K562 (cell line): Measurements from ENCODE around the gene LRP6. TPM values are rescaled to one million over a fixed set of nuclear protein-coding genes. Genes with fewer than 3 reads are reported as not detected.

Experiments used
- ATAC-seq: fragments of 200-7000 bp; cut with Tn5 transposase; 3 replicates; pipeline ENCODE4 v1.9.1; 2020; ENCODE audit warnings: moderate library complexity
- BruUV-seq: library from RNA; stranded (reverse); fragments of 400-500 nt; replicated peaks from 2 replicates; lab custom pipeline; 2021; lab: Mats Ljungman, UMichigan
- CTCF ChIA-PET: fragments of 300-600 bp; formaldehyde crosslinking; extraction: SDS; loops from one replicate; lab custom pipeline; 2021; ENCODE audit warnings: low intra/inter-chr PET ratio; lab: Yijun Ruan, JAX
- POLR2A ChIA-PET: fragments of 300-600, 350-650 bp; sonication (Branson Sonifier 250); formaldehyde crosslinking; extraction: SDS; loops from one replicate; lab custom pipeline; 2021; ENCODE audit warnings: antibody characterized with exemption, inconsistent platforms; lab: Yijun Ruan, JAX
- DNase-seq, 4 experiments: peaks; one replicate each; pipeline versions ENCODE4 v3.0.0 to v3.0.0-alpha.2; 2011 to 2018; ENCODE audit warnings: low spot score in 3 of 4, mixed read lengths in 3 of 4; ENCODE audit errors: extremely low read depth in 1 of 4
- FAIRE-seq: peaks from 2 replicates; lab custom pipeline; 2011; peaks lifted over from hg19 to GRCh38; lab: Jason Lieb, UNC
- H2AFZ ChIP-seq: 2 replicates; pipeline ENCODE4 v1.6.0; 2011; ENCODE audit warnings: low read depth, low read length, control low read depth, inconsistent platforms
- H3K27ac ChIP-seq: fragments of 200-600 bp; 3 replicates; pipeline ENCODE4 v1.8.0; 2011; ENCODE audit warnings: low read depth, mild to moderate bottlenecking, control low read depth, inconsistent platforms, low read length, moderate library complexity, mixed read lengths; ENCODE audit errors: extremely low read depth
- H3K27me3 ChIP-seq, 2 experiments: fragments of 300-600 bp in 1 of 2; 2 replicates in 1 of 2; 3 replicates in 1 of 2; pipeline versions ENCODE4 v1.6.0 to v1.8.0; 2011; ENCODE audit warnings: inconsistent platforms in 2 of 2, low read length in 2 of 2, mild to moderate bottlenecking in 1 of 2, mixed read lengths in 1 of 2, moderate library complexity in 1 of 2; ENCODE audit not compliant: control insufficient read depth in 2 of 2, insufficient read depth in 2 of 2
- H3K36me3 ChIP-seq: fragments of 300-600 bp; 3 replicates; pipeline ENCODE4 v1.8.0; 2011; ENCODE audit warnings: mild to moderate bottlenecking, low read length, inconsistent platforms; ENCODE audit not compliant: control insufficient read depth, insufficient read depth
- H3K4me1 ChIP-seq, 2 experiments: fragments of 200-600 bp in 1 of 2; replicated peaks in 1 of 2; 2 replicates in 1 of 2; 3 replicates in 1 of 2; pipeline versions ENCODE4 v1.5.1 to v1.8.0; 2011; ENCODE audit warnings: inconsistent platforms in 2 of 2, low read length in 2 of 2, mild to moderate bottlenecking in 1 of 2, mixed read lengths in 1 of 2, moderate library complexity in 1 of 2; ENCODE audit not compliant: control insufficient read depth in 2 of 2, insufficient read depth in 2 of 2
- H3K4me2 ChIP-seq: 2 replicates; pipeline ENCODE4 v1.6.1; 2011; ENCODE audit warnings: low read length, control low read depth, inconsistent platforms, mixed read lengths; ENCODE audit not compliant: insufficient read depth
- H3K4me3 ChIP-seq: fragments of 200-600 bp; sonication (generic), shearing (Covaris generic); 2 replicates; pipeline ENCODE4 v1.5.1; 2016; ENCODE audit warnings: control low read depth, inconsistent platforms
- H3K79me2 ChIP-seq: fragments of 200-600 bp; 3 replicates; pipeline ENCODE4 v1.8.0; 2011; ENCODE audit warnings: low read length, inconsistent platforms; ENCODE audit not compliant: control insufficient read depth, insufficient read depth
- H3K9ac ChIP-seq, 2 experiments: 2 replicates each; pipeline versions ENCODE4 v1.6.0 to v1.6.1; 2011; ENCODE audit warnings: low read depth in 2 of 2, low read length in 2 of 2, control low read depth in 1 of 2, inconsistent platforms in 1 of 2, mild to moderate bottlenecking in 1 of 2, mixed read lengths in 1 of 2; ENCODE audit not compliant: insufficient read depth in 1 of 2
- H3K9me1 ChIP-seq: one replicate; pipeline ENCODE4 v1.6.0; 2011; ENCODE audit warnings: inconsistent platforms, mild to moderate bottlenecking, low read length, moderate library complexity; ENCODE audit not compliant: control insufficient read depth, insufficient read depth
- H3K9me3 ChIP-seq: replicated peaks from 2 replicates; pipeline ENCODE4 v1.5.1; 2011; ENCODE audit warnings: low read depth, low read length, inconsistent platforms; ENCODE audit not compliant: control insufficient read depth, insufficient read depth
- H4K20me1 ChIP-seq: replicated peaks from 2 replicates; pipeline ENCODE4 v1.6.1; 2011; ENCODE audit warnings: low read length, inconsistent platforms, mixed read lengths; ENCODE audit not compliant: control insufficient read depth, insufficient read depth
- ARID1B ChIP-seq: fragments of 450-650 bp; IDR thresholded peaks from 2 replicates; pipeline ENCODE4 v1.6.1; 2016; ENCODE audit warnings: antibody characterized with exemption, mild to moderate bottlenecking, inconsistent platforms
- CBFA2T2 ChIP-seq: fragments of 450-650 bp; conservative IDR thresholded peaks from 2 replicates; pipeline ENCODE4 v1.6.1; 2017; ENCODE audit warnings: mild to moderate bottlenecking
- CBFA2T3 ChIP-seq: fragments of 450-650 bp; IDR thresholded peaks from 2 replicates; pipeline ENCODE4 v1.6.1; 2017
- EHMT2 ChIP-seq: fragments of 450-650 bp; IDR thresholded peaks from 2 replicates; pipeline ENCODE4 v1.6.1; 2018; ENCODE audit warnings: antibody characterized with exemption
- EP300 ChIP-seq: IDR thresholded peaks from 2 replicates; pipeline ENCODE4 v1.6.1; 2012; ENCODE audit warnings: low read length, improper control_type of control experiment
- ETV1 ChIP-seq: fragments of 450-650 bp; conservative IDR thresholded peaks from 2 replicates; pipeline ENCODE4 v1.6.1; 2016; ENCODE audit warnings: missing genetic modification characterization, control low read depth, low read depth, missing compliant biosample characterization
- FOSL1 ChIP-seq: fragments of 200-800 bp; sonication (Bioruptor generic); conservative IDR thresholded peaks from 2 replicates; pipeline ENCODE4 v1.6.1; 2016; ENCODE audit warnings: missing genetic modification characterization, missing compliant biosample characterization
- KDM1A ChIP-seq, 2 experiments: fragments of 450-650 bp; IDR thresholded peaks; 2 replicates each; pipeline ENCODE4 v1.6.1; 2016; ENCODE audit warnings: mild to moderate bottlenecking in 2 of 2
- NCOR1 ChIP-seq: fragments of 450-650 bp; IDR thresholded peaks from 2 replicates; pipeline ENCODE4 v1.6.1; 2016; ENCODE audit warnings: mild to moderate bottlenecking, moderate library complexity
- RAD51 ChIP-seq: fragments of 450-650 bp; IDR thresholded peaks from 2 replicates; pipeline ENCODE4 v1.7.1; 2016; ENCODE audit warnings: low read depth, mild to moderate bottlenecking, borderline replicate concordance
- RBBP5 ChIP-seq: fragments of 200-600 bp; sonication (generic); IDR thresholded peaks from 2 replicates; pipeline ENCODE4 v1.6.1; 2012; ENCODE audit warnings: borderline replicate concordance, mild to moderate bottlenecking, low read length, control low read depth, inconsistent platforms; ENCODE audit not compliant: insufficient read depth, poor library complexity, severe bottlenecking
- RCOR1 ChIP-seq, 2 experiments: IDR thresholded peaks; 2 replicates each; pipeline ENCODE4 v1.6.1; 2012; ENCODE audit warnings: low read depth in 2 of 2, low read length in 2 of 2, borderline replicate concordance in 1 of 2, improper control_type of control experiment in 1 of 2
- SMARCA4 ChIP-seq: fragments of 450-650 bp; IDR thresholded peaks from 2 replicates; pipeline ENCODE4 v1.6.1; 2016
- SNIP1 ChIP-seq: fragments of 450-650 bp; IDR thresholded peaks from 2 replicates; pipeline ENCODE4 v1.7.1; 2017; ENCODE audit warnings: low read depth, mild to moderate bottlenecking
- TCF3 ChIP-seq: sonication (generic); formaldehyde crosslinking; IDR thresholded peaks from 2 replicates; pipeline ENCODE4 v1.4.0; 2020; ENCODE audit warnings: mild to moderate bottlenecking, missing genetic modification reagents
- YY1 ChIP-seq, 3 experiments: IDR thresholded peaks; 2 replicates each; pipeline ENCODE4 v1.6.1; 2011; ENCODE audit warnings: low read length in 2 of 3, mild to moderate bottlenecking in 2 of 3, moderate library complexity in 2 of 3, borderline replicate concordance in 1 of 3, control low read depth in 1 of 3, low read depth in 1 of 3; ENCODE audit not compliant: insufficient read depth in 3 of 3, insufficient replicate concordance in 2 of 3, control insufficient read depth in 1 of 3, insufficient read length in 1 of 3; ENCODE audit errors: extremely low read depth in 1 of 3
- ZBTB7A ChIP-seq: IDR thresholded peaks from 2 replicates; pipeline ENCODE4 v1.6.1; 2011; ENCODE audit warnings: low read depth, mild to moderate bottlenecking, low read length, moderate library complexity, borderline replicate concordance; ENCODE audit not compliant: control insufficient read depth
- WGBS: fragments of 100-300 bp; shearing (Covaris generic); methylation state at CpG from one replicate; pipeline ENCODE4 v1.1.6; 2016; ENCODE audit warnings: low coverage, mixed read lengths; ENCODE audit not compliant: insufficient coverage; ENCODE audit errors: missing lambda C conversion rate; 5-methylcytosine and 5-hydroxymethylcytosine counted together
- in situ Hi-C: fragments of 300-500 bp; cut with MboI; formaldehyde crosslinking; loops from 4 replicates; pipeline ENCODE4 v1.15.0; 2018; ENCODE audit warnings: inconsistent platforms, mixed read lengths
- intact Hi-C: fragments of 100-400 bp; cut with micrococcal nuclease; formaldehyde crosslinking; loops from 2 replicates; pipeline ENCODE4 v1.14.2; 2022
- polyA plus RNA-seq, 8 experiments: library from polyadenylated mRNA; depleted of rRNA in 4 of 8; stranded (reverse) in 5 of 8; unstranded in 3 of 8; fragments of >200 nt; fragmentation: Nextera tagmentation in 2 of 8; fragmentation: Illumina TruSeq in 1 of 8; extraction: Ambion mirVana in 2 of 8; extraction: Trizol in 1 of 8; gene quantifications; 2 replicates each; pipeline versions ENCODE4 v1.2.1 to v1.2.3, GENCODE V29; 2011 to 2014; ENCODE audit warnings: inconsistent platforms in 1 of 8, missing spikeins in 1 of 8
- total RNA-seq, 7 experiments: library from RNA; depleted of rRNA in 6 of 7; stranded (reverse); fragments of >200 nt in 6 of 7; fragmentation: Illumina TruSeq in 2 of 7; extraction: Trizol in 2 of 7; gene quantifications; 2 replicates each; pipeline versions ENCODE4 v1.2.1 to v1.2.3, GENCODE V29; 2011 to 2021; ENCODE audit warnings: low replicate concordance in 1 of 7
- TF ChIP-seq, protein P1 (sequence below), 2 experiments: fragments of 200-800 bp in 1 of 2; sonication (Bioruptor generic) in 1 of 2; sonication (generic) in 1 of 2; formaldehyde crosslinking in 1 of 2; IDR thresholded peaks in 1 of 2; conservative IDR thresholded peaks in 1 of 2; 2 replicates each; pipeline versions ENCODE4 v1.5.0 to v1.6.1; 2016 to 2020; ENCODE audit warnings: missing compliant biosample characterization in 1 of 2, missing genetic modification characterization in 1 of 2, missing genetic modification reagents in 1 of 2
- TF ChIP-seq, protein P2 (sequence below): sonication (generic); IDR thresholded peaks from 2 replicates; pipeline ENCODE4 v1.6.1; 2016

The LRP6 gene
- total and polyA plus RNA-seq, 9 of the 15 experiments (the other 6 are each of a cell fraction or from before 2014, with no cell fraction given) = 3.0 to 17.0 (median 10.8) TPM

DNA sequence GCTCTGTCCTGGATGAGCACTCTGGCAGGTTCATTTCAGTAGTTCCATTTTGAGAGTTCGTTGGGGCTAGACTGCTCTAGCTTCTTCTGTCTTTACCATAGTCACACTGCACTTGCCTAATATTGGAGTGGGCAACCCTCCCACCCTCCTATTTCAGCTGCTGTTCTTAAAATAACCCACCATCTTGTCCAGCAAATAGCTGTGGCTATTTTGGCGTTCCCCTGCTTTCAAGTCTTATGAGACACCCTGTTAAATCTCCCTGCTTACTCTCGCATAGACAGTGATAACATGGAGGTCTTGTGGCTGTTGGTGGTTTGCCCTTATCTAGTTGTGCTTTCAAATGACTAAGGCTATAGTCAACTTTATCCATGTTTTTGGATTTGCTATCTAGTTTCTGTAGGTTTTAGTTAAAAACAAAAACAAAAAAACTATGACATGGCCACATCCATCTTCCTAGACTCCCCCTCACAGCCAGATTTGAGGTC lies 65.5 kb downstream of the LRP6 start:
- CTCF ChIA-PET = no interaction called here
- H3K9ac ChIP-seq = no peak overlapping the region
- H3K9me3 ChIP-seq = 0 out of 2 replicates have a peak, but pooled peaks cover 2% of the 10 kb centered on the region
- H3K27me3 ChIP-seq = no peaks in the 10 kb centered on the region
- WGBS = 4% methylated on average over 3 of the region's 3 CpGs
- H3K4me1 ChIP-seq = peaks cover 3 to 7% of the 10 kb centered on the region in 2 experiments; a peak in 3 of 5 replicates
- peaks cover 13% of the 10 kb centered on the region for H3K36me3 ChIP-seq
- FAIRE-seq (peak; percentile 15), DNase-seq (peak in 3 of 4 experiments; percentile 6 to 52 (median 38)), ATAC-seq (peak; percentile 58; the same call in 2 of the 3 replicates)
- POLR2A ChIA-PET = interaction anchor here (0.9 kb wide), 1 partner anchor 9 kb away, joined by 3 read pairs; no protein-coding TSS in a partner anchor
- intact Hi-C loops = no loop called here
- no peak overlapping the region for H3K4me3 ChIP-seq
- peak overlapping the region; percentile 32; the same call in 1 of the 3 replicates for H3K27ac ChIP-seq
- H3K9me1 ChIP-seq = no peaks in the 10 kb centered on the region
- H2AFZ ChIP-seq = no peak overlapping the region
- no peaks in the 10 kb centered on the region for H4K20me1 ChIP-seq
- BruUV-seq = no TSS peak
- in situ Hi-C loops = no loop called here
- no peak overlapping the region for H3K4me2 ChIP-seq
- peaks cover 11% of the 10 kb centered on the region; the same call in 2 of the 3 replicates for H3K79me2 ChIP-seq
- TF ChIP-seq ETV1 (tag) = no peak
- peak; percentile 94 for TF ChIP-seq FOSL1 (tag)
- TF ChIP-seq, protein P1, sequence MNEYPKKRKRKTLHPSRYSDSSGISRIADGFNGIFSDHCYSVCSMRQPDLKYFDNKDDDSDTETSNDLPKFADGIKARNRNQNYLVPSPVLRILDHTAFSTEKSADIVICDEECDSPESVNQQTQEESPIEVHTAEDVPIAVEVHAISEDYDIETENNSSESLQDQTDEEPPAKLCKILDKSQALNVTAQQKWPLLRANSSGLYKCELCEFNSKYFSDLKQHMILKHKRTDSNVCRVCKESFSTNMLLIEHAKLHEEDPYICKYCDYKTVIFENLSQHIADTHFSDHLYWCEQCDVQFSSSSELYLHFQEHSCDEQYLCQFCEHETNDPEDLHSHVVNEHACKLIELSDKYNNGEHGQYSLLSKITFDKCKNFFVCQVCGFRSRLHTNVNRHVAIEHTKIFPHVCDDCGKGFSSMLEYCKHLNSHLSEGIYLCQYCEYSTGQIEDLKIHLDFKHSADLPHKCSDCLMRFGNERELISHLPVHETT (CRISPR knock-in tag; conservative IDR thresholded peaks at IDR 0.05 in 1 of 2, IDR thresholded peaks at IDR 0.05 in 1 of 2) = peak in 1 of 2 experiments; percentile 26; a peak in 1 of 4 replicates
- no peak for TF ChIP-seq ZBTB7A
- no peak for TF ChIP-seq SNIP1
- peak in 1 of 3 experiments; percentile 52 for TF ChIP-seq YY1 (IDR thresholded peaks at IDR 0.05; ENCODE audit: borderline replicate concordance in 1 of 3, control insufficient read depth in 1 of 3, extremely low read depth in 1 of 3, insufficient read depth in 3 of 3, insufficient read length in 1 of 3, insufficient replicate concordance in 2 of 3, low read depth in 1 of 3, low read length in 2 of 3)
- peak in 1 of 2 experiments; percentile 63; a peak in 2 of 4 replicates for TF ChIP-seq RCOR1 (IDR thresholded peaks at IDR 0.05; ENCODE audit: borderline replicate concordance in 1 of 2, low read depth in 2 of 2, low read length in 2 of 2)
- TF ChIP-seq EP300 = peak; percentile 54; the same call in 1 of the 2 replicates
- 0 out of 2 replicates have a peak, but pooled peaks have one; percentile 21 for TF ChIP-seq SMARCA4
- 0 out of 2 replicates have a peak, but pooled peaks have one; percentile 53 for TF ChIP-seq EHMT2
- TF ChIP-seq NCOR1 = peak; percentile 38; the same call in 1 of the 2 replicates
- TF ChIP-seq, protein P2, sequence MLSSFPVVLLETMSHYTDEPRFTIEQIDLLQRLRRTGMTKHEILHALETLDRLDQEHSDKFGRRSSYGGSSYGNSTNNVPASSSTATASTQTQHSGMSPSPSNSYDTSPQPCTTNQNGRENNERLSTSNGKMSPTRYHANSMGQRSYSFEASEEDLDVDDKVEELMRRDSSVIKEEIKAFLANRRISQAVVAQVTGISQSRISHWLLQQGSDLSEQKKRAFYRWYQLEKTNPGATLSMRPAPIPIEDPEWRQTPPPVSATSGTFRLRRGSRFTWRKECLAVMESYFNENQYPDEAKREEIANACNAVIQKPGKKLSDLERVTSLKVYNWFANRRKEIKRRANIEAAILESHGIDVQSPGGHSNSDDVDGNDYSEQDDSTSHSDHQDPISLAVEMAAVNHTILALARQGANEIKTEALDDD = peak; percentile 96
- peak; percentile 66 to 74 for TF ChIP-seq KDM1A (IDR thresholded peaks at IDR 0.05)
- TF ChIP-seq RBBP5 = no peak
- peak; percentile 71 for TF ChIP-seq CBFA2T3
- TF ChIP-seq RAD51 = no peak
- TF ChIP-seq CBFA2T2 = peak; percentile 32; the same call in 1 of the 2 replicates
- TF ChIP-seq ARID1B = peak; percentile 56; the same call in 1 of the 2 replicates
- peak; percentile 42; the same call in 1 of the 2 replicates for TF ChIP-seq TCF3
